ENCODE data around the gene ASGR1. TPM values are rescaled to one million over a fixed set of nuclear protein-coding genes. Genes with fewer than 3 reads are reported as not detected.

Gene ASGR1
- total RNA-seq, 4 donors from 2014 or later = 0.81 to 1.8 TPM; not detected in 2

- H3K36me3 ChIP-seq = peaks cover 0 to 43% of the 10 kb centered on the region in 2 donors
- H3K4me3 ChIP-seq = peak within 1 kb of the TSS; percentile 75 to 90 (median 84)
- intact Hi-C loops (cut with DNase I; ENCODE audit: low total_unique reads) = loop anchor here (1.0 to 10.0 kb wide), 3 partner anchors 15 to 615 kb away; partner anchors contain the start of genes DVL2 and KDM6B
- peak within 1 kb of the TSS; percentile 91 to 99 (median 96) for H3K27ac ChIP-seq
- H3K9me3 ChIP-seq = no peaks in the 10 kb centered on the region
- H3K4me1 ChIP-seq = peaks cover 57 to 70% of the 10 kb centered on the region in 2 donors
- in situ Hi-C loops (cut with MboI; ENCODE audit: low sequenced_read_pairs in 4 of 4) = no loop called here
- DNase-seq (peak; percentile 89 to 92), ATAC-seq (peak; percentile 71 to 77)
- no peaks in the 10 kb centered on the region for H3K27me3 ChIP-seq
- TF ChIP-seq POLR2A (IDR thresholded peaks at IDR 0.05) (peak; percentile 94 to 95), CTCF (IDR thresholded peaks at IDR 0.05 in 4 of 5, conservative IDR thresholded peaks at IDR 0.05 in 1 of 5) (no peak)
These were observed 40.8 kb upstream of the ASGR1 start, which contains the start of the genes ACADVL and DLG4 for GRCh38 chr17:7219812-7220592. TSS of gene ACADVL (plus strand) at chr17:7219938. CDS start at chr17:7219985, 47 bp downstream. TSS of gene DLG4 (minus strand) at chr17:7219836.

- Histone ChIP-seq H3K9me3 (no peaks in the 10 kb centered on the region), H3K4me1 (peaks cover 61 to 70% of the 10 kb centered on the region in 2 donors), H3K4me3 (peak overlapping the region; percentile 75 to 90 (median 84)), H3K27me3 (no peaks in the 10 kb centered on the region), H3K27ac (peak overlapping the region; percentile 91 to 99 (median 96)), H3K36me3 (peaks cover 0 to 38% of the 10 kb centered on the region in 2 donors)
- intact Hi-C loops (cut with DNase I; ENCODE audit: low total_unique reads) (loop anchor here (1.0 to 10.0 kb wide), 2 partner anchors 77 to 615 kb away; partner anchors contain the start of gene KDM6B), in situ Hi-C loops (cut with MboI; ENCODE audit: low sequenced_read_pairs in 4 of 4) (no loop called here)
- ATAC-seq = peak; percentile 2 to 4
- DNase-seq = no peak
- no peak for TF ChIP-seq POLR2A (IDR thresholded peaks at IDR 0.05)
- no peak for TF ChIP-seq CTCF (IDR thresholded peaks at IDR 0.05 in 4 of 5, conservative IDR thresholded peaks at IDR 0.05 in 1 of 5)
These were observed 40.1 kb upstream of the ASGR1 start for GRCh38 chr17:7219229-7219811.

GRCh38 chr17:7218758-7219157 lies 39.6 kb upstream of the ASGR1 start:
- no peak for ATAC-seq
- TF ChIP-seq POLR2A (IDR thresholded peaks at IDR 0.05) (no peak), CTCF (IDR thresholded peaks at IDR 0.05 in 4 of 5, conservative IDR thresholded peaks at IDR 0.05 in 1 of 5) (no peak)
- in situ Hi-C loops (cut with MboI; ENCODE audit: low sequenced_read_pairs in 4 of 4) = no loop called here

GRCh38 chr17:7218166-7218565 lies 39.0 kb upstream of the ASGR1 start:
- DNase-seq (no peak), ATAC-seq (no peak)
- peaks cover 0 to under 1% (median 0%) of the 10 kb centered on the region in 3 donors for H3K27me3 ChIP-seq
- H3K4me1 ChIP-seq = peaks cover 61 to 62% of the 10 kb centered on the region in 2 donors
- TF ChIP-seq POLR2A (IDR thresholded peaks at IDR 0.05) (no peak), CTCF (IDR thresholded peaks at IDR 0.05 in 4 of 5, conservative IDR thresholded peaks at IDR 0.05 in 1 of 5) (no peak)
- intact Hi-C loops (cut with DNase I; ENCODE audit: low total_unique reads) (loop anchor here (10.0 kb wide), 1 partner anchor 617 kb away; the partner anchor contains the start of gene KDM6B), in situ Hi-C loops (cut with MboI; ENCODE audit: low sequenced_read_pairs in 4 of 4) (no loop called here)
- H3K4me3 ChIP-seq = peak overlapping the region in 2 of 4 donors; percentile 45 to 51
- peak overlapping the region; percentile 56 to 99 (median 72) for H3K27ac ChIP-seq
- H3K9me3 ChIP-seq = no peaks in the 10 kb centered on the region
- peaks cover 0 to 26% of the 10 kb centered on the region in 2 donors for H3K36me3 ChIP-seq

More at GRCh38 chr17:7218758-7219157, 39.6 kb upstream of the ASGR1 start:
- peaks cover 0 to 32% of the 10 kb centered on the region in 2 donors for H3K36me3 ChIP-seq
- no peaks in the 10 kb centered on the region for H3K9me3 ChIP-seq
- no peaks in the 10 kb centered on the region for H3K27me3 ChIP-seq
- H3K4me1 ChIP-seq = peaks cover 64 to 68% of the 10 kb centered on the region in 2 donors
- intact Hi-C loops (cut with DNase I; ENCODE audit: low total_unique reads) = loop anchor here (1.0 to 10.0 kb wide), 2 partner anchors 78 to 616 kb away; partner anchors contain the start of gene KDM6B
- DNase-seq = no peak
- H3K4me3 ChIP-seq = peak overlapping the region in 1 of 4 donors; percentile 80
- H3K27ac ChIP-seq = peak overlapping the region; percentile 91 to 99 (median 96)

All from gastrocnemius medialis (tissue), 4 donors.